Body of pancreas (tissue), 4 donors: ENCODE measurements around the gene ASAP3.

ENCODE experiments used
- CTCF ChIP-seq, 7 experiments: fragments of 450-650 bp in 4 of 7; fragments of 200-600 bp in 3 of 7; sonication (generic) in 3 of 7; IDR thresholded peaks; one replicate each; pipeline ENCODE4 v1.5.1; 2016 to 2019; ENCODE audit warnings: antibody characterized with exemption in 7 of 7
- POLR2A ChIP-seq, 3 donors: fragments of 450-650 bp; IDR thresholded peaks; one replicate each; pipeline ENCODE4 v1.6.1; 2016; ENCODE audit warnings: antibody characterized with exemption in 3 of 3, mild to moderate bottlenecking in 2 of 3

GRCh38 chr1:23383577-23384311, 100.2 kb downstream of the ASAP3 start:
- no peak for TF ChIP-seq CTCF (IDR thresholded peaks at IDR 0.05)
- TF ChIP-seq POLR2A (IDR thresholded peaks at IDR 0.05), result no peak
